K562 (cell line): Measurements from ENCODE around the gene ASIC1. TPM values are rescaled to one million over a fixed set of nuclear protein-coding genes. Genes with fewer than 3 reads are reported as not detected.

Experiments
- CAMTA2 ChIP-seq: fragments of 250-450 bp; sonication (Bioruptor Pico); conservative IDR thresholded peaks from 2 replicates; pipeline ENCODE4 v1.5.1; 2022
- CCNT2 ChIP-seq: IDR thresholded peaks from 2 replicates; pipeline ENCODE4 v1.6.1; 2011; ENCODE audit warnings: borderline replicate concordance, low read depth, mild to moderate bottlenecking, moderate library complexity, mixed read lengths, low read length; ENCODE audit not compliant: insufficient read length; ENCODE audit errors: extremely low read depth
- CTBP1 ChIP-seq: fragments of 450-650 bp; IDR thresholded peaks from 2 replicates; pipeline ENCODE4 v1.6.1; 2016; ENCODE audit warnings: borderline replicate concordance
- CXXC5 ChIP-seq: fragments of 250-450 bp; sonication (Bioruptor Pico); IDR thresholded peaks from 2 replicates; pipeline ENCODE4 v1.8.0; 2022; ENCODE audit warnings: inconsistent platforms, mild to moderate bottlenecking, moderate library complexity
- DNMT1 ChIP-seq: fragments of 450-650 bp; IDR thresholded peaks from 2 replicates; pipeline ENCODE4 v1.6.1; 2016; ENCODE audit warnings: antibody characterized with exemption, mild to moderate bottlenecking
- GATAD2A ChIP-seq: fragments of 450-650 bp; IDR thresholded peaks from 2 replicates; pipeline ENCODE4 v1.6.1; 2017
- HDAC1 ChIP-seq, 2 experiments: fragments of 450-650 bp; IDR thresholded peaks; 2 replicates each; pipeline ENCODE4 v1.6.1; 2016 to 2017; ENCODE audit warnings: inconsistent platforms in 1 of 2, mild to moderate bottlenecking in 1 of 2, moderate library complexity in 1 of 2
- HMBOX1 ChIP-seq: sonication (generic); IDR thresholded peaks from 2 replicates; pipeline ENCODE4 v1.6.1; 2016
- HNRNPK ChIP-seq: fragments of 200-400 bp; formaldehyde crosslinking; IDR thresholded peaks from one replicate; pipeline ENCODE4 v1.6.1; 2018; ENCODE audit warnings: mild to moderate bottlenecking, low read depth, low read length; ENCODE audit not compliant: poor library complexity, severe bottlenecking
- KLF6 ChIP-seq: fragments of 250-450 bp; sonication (Bioruptor Pico); IDR thresholded peaks from 2 replicates; pipeline ENCODE4 v1.4.0; 2020; ENCODE audit warnings: mild to moderate bottlenecking, moderate library complexity, borderline replicate concordance
- LCOR ChIP-seq: sonication (generic); formaldehyde crosslinking; IDR thresholded peaks from 2 replicates; pipeline ENCODE4 v1.8.0; 2022; ENCODE audit warnings: mild to moderate bottlenecking, missing genetic modification reagents
- NRF1 ChIP-seq, 2 experiments: fragments of 450-650 bp; IDR thresholded peaks in 1 of 2; conservative IDR thresholded peaks in 1 of 2; 2 replicates each; pipeline ENCODE4 v1.6.1; 2014; ENCODE audit warnings: mild to moderate bottlenecking in 2 of 2
- PHF21A ChIP-seq: fragments of 450-650 bp; IDR thresholded peaks from 2 replicates; pipeline ENCODE4 v1.6.1; 2017; ENCODE audit warnings: low read depth, borderline replicate concordance
- PML ChIP-seq: IDR thresholded peaks from 2 replicates; pipeline ENCODE4 v1.6.1; 2012; ENCODE audit warnings: low read length, inconsistent platforms
- TAL1 ChIP-seq: fragments of 450-650 bp; IDR thresholded peaks from 2 replicates; pipeline ENCODE4 v1.6.1; 2016; ENCODE audit warnings: mild to moderate bottlenecking
- TEAD4 ChIP-seq, 2 experiments: sonication (generic) in 1 of 2; formaldehyde crosslinking in 1 of 2; IDR thresholded peaks; 2 replicates each; pipeline versions ENCODE4 v1.6.1 to v1.8.0; 2012 to 2022; ENCODE audit warnings: borderline replicate concordance in 1 of 2, inconsistent platforms in 1 of 2, low read length in 1 of 2, mild to moderate bottlenecking in 1 of 2, missing genetic modification reagents in 1 of 2
- polyA plus RNA-seq, 8 experiments: library from polyadenylated mRNA; depleted of rRNA in 4 of 8; stranded (reverse) in 5 of 8; unstranded in 3 of 8; fragments of >200 nt; fragmentation: Nextera tagmentation in 2 of 8; fragmentation: Illumina TruSeq in 1 of 8; extraction: Ambion mirVana in 2 of 8; extraction: Trizol in 1 of 8; gene quantifications; 2 replicates each; pipeline versions ENCODE4 v1.2.1 to v1.2.3, GENCODE V29; 2011 to 2014; ENCODE audit warnings: inconsistent platforms in 1 of 8, missing spikeins in 1 of 8
- total RNA-seq, 7 experiments: library from RNA; depleted of rRNA in 6 of 7; stranded (reverse); fragments of >200 nt in 6 of 7; fragmentation: Illumina TruSeq in 2 of 7; extraction: Trizol in 2 of 7; gene quantifications; 2 replicates each; pipeline versions ENCODE4 v1.2.1 to v1.2.3, GENCODE V29; 2011 to 2021; ENCODE audit warnings: low replicate concordance in 1 of 7
- TF ChIP-seq, protein P1 (sequence below): fragments of 450-650 bp; formaldehyde crosslinking; IDR thresholded peaks from 2 replicates; pipeline ENCODE4 v1.4.0; 2022; ENCODE audit warnings: missing genetic modification characterization
- TF ChIP-seq, protein P2 (sequence below): sonication (generic); formaldehyde crosslinking; IDR thresholded peaks from 2 replicates; pipeline ENCODE4 v1.8.1; 2023; ENCODE audit warnings: missing genetic modification reagents, mild to moderate bottlenecking, borderline replicate concordance

ASIC1 gene
- total and polyA plus RNA-seq, 9 of the 15 experiments (the other 6 are each of a cell fraction or from before 2014, with no cell fraction given): 0.01 to 1.7 (median 0.45) TPM

DNA sequence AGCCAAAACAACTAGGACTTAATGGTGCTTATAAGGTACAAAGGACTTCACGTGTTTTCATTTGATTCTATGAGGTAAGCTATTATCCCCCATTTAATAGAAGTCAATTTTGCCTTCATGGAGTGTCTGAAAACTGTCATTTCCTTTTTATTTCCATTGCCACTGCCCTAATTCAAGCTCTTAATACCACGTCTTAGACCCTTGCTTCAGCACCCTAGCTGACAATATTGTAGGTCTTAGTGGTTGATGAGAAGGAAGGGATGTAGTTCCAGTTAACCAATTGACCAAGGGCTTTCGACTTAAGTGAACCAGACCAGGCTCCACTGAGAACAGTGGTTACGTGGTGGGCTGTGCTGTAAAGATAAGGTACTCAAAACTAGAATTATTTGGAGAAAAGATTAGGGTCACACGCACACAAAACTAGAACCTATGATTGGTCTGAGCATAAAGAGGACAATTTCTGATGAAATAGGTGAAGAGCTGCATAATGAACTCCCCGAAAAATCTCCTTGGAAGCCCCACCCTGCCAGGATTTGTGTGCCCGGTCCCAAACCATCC, 9.6 kb upstream of the ASIC1 start (continued):
- no peak for TF ChIP-seq KLF6
- peak; percentile 92 for TF ChIP-seq TEAD4 (IDR thresholded peaks at IDR 0.05; ENCODE audit: low read length)
- TF ChIP-seq TEAD4 (CRISPR knock-in tag; IDR thresholded peaks at IDR 0.05; ENCODE audit: borderline replicate concordance): no peak
- no peak for TF ChIP-seq PHF21A
- TF ChIP-seq HNRNPK: no peak
- TF ChIP-seq CCNT2: peak; percentile 44
- TF ChIP-seq NRF1 (conservative IDR thresholded peaks at IDR 0.05 in 1 of 2, IDR thresholded peaks at IDR 0.05 in 1 of 2): peak in 1 of 2 experiments; percentile 8; a peak in 1 of 4 replicates
- TF ChIP-seq, protein P1, sequence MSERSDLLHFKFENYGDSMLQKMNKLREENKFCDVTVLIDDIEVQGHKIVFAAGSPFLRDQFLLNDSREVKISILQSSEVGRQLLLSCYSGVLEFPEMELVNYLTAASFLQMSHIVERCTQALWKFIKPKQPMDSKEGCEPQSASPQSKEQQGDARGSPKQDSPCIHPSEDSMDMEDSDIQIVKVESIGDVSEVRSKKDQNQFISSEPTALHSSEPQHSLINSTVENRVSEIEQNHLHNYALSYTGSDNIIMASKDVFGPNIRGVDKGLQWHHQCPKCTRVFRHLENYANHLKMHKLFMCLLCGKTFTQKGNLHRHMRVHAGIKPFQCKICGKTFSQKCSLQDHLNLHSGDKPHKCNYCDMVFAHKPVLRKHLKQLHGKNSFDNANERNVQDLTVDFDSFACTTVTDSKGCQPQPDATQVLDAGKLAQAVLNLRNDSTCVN (CRISPR knock-in tag): no peak
- no peak for TF ChIP-seq GATAD2A
- TF ChIP-seq CXXC5: peak; percentile 82
- peak; percentile 42; the same call in 1 of the 2 replicates for TF ChIP-seq LCOR (CRISPR knock-in tag)
- TF ChIP-seq CTBP1: peak; percentile 48; the same call in 1 of the 2 replicates
- TF ChIP-seq PML: peak; percentile 65
- no peak for TF ChIP-seq CAMTA2 (CRISPR knock-in tag)
- TF ChIP-seq HMBOX1: peak; percentile 98
- peak; percentile 85 for TF ChIP-seq TAL1
- no peak for TF ChIP-seq DNMT1
- TF ChIP-seq, protein P2, sequence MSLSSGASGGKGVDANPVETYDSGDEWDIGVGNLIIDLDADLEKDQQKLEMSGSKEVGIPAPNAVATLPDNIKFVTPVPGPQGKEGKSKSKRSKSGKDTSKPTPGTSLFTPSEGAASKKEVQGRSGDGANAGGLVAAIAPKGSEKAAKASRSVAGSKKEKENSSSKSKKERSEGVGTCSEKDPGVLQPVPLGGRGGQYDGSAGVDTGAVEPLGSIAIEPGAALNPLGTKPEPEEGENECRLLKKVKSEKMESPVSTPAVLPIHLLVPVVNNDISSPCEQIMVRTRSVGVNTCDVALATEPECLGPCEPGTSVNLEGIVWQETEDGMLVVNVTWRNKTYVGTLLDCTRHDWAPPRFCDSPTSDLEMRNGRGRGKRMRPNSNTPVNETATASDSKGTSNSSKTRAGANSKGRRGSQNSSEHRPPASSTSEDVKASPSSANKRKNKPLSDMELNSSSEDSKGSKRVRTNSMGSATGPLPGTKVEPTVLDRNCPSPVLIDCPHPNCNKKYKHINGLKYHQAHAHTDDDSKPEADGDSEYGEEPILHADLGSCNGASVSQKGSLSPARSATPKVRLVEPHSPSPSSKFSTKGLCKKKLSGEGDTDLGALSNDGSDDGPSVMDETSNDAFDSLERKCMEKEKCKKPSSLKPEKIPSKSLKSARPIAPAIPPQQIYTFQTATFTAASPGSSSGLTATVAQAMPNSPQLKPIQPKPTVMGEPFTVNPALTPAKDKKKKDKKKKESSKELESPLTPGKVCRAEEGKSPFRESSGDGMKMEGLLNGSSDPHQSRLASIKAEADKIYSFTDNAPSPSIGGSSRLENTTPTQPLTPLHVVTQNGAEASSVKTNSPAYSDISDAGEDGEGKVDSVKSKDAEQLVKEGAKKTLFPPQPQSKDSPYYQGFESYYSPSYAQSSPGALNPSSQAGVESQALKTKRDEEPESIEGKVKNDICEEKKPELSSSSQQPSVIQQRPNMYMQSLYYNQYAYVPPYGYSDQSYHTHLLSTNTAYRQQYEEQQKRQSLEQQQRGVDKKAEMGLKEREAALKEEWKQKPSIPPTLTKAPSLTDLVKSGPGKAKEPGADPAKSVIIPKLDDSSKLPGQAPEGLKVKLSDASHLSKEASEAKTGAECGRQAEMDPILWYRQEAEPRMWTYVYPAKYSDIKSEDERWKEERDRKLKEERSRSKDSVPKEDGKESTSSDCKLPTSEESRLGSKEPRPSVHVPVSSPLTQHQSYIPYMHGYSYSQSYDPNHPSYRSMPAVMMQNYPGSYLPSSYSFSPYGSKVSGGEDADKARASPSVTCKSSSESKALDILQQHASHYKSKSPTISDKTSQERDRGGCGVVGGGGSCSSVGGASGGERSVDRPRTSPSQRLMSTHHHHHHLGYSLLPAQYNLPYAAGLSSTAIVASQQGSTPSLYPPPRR (CRISPR knock-in tag): peak; percentile 69; the same call in 1 of the 2 replicates
- TF ChIP-seq HDAC1 (IDR thresholded peaks at IDR 0.05): peak in 1 of 2 experiments; percentile 40; a peak in 1 of 4 replicates
